IMR-90 (cell line): ENCODE measurements around the gene NACC2. TPM values are rescaled to one million over a fixed set of nuclear protein-coding genes. Genes with fewer than 3 reads are reported as not detected.

Experiments
- BHLHE40 ChIP-seq: fragments of 150-350 bp; IDR thresholded peaks from 2 replicates; pipeline ENCODE4 v1.6.1; 2016; ENCODE audit warnings: mild to moderate bottlenecking, low read depth, low read length
- ELK1 ChIP-seq: fragments of 150-350 bp; IDR thresholded peaks from 2 replicates; pipeline ENCODE4 v1.6.1; 2016; ENCODE audit warnings: low read depth, mild to moderate bottlenecking, low read length, moderate library complexity, borderline replicate concordance
- polyA plus RNA-seq, 3 experiments: library from polyadenylated mRNA; depleted of rRNA; stranded (reverse); fragments of >200 nt; gene quantifications; 2 replicates each; pipeline ENCODE4 v1.2.3, GENCODE V29; 2012; ENCODE audit warnings: low replicate concordance in 1 of 3
- total RNA-seq: library from RNA; depleted of rRNA; stranded (reverse); fragments of >200 nt; gene quantifications from 2 replicates; pipeline ENCODE4 v1.2.3, GENCODE V29; 2012

NACC2 gene
- total and polyA plus RNA-seq, 2 of the 4 experiments (the other 2 are of a cell fraction) = 7.9 to 19.0 TPM

DNA sequence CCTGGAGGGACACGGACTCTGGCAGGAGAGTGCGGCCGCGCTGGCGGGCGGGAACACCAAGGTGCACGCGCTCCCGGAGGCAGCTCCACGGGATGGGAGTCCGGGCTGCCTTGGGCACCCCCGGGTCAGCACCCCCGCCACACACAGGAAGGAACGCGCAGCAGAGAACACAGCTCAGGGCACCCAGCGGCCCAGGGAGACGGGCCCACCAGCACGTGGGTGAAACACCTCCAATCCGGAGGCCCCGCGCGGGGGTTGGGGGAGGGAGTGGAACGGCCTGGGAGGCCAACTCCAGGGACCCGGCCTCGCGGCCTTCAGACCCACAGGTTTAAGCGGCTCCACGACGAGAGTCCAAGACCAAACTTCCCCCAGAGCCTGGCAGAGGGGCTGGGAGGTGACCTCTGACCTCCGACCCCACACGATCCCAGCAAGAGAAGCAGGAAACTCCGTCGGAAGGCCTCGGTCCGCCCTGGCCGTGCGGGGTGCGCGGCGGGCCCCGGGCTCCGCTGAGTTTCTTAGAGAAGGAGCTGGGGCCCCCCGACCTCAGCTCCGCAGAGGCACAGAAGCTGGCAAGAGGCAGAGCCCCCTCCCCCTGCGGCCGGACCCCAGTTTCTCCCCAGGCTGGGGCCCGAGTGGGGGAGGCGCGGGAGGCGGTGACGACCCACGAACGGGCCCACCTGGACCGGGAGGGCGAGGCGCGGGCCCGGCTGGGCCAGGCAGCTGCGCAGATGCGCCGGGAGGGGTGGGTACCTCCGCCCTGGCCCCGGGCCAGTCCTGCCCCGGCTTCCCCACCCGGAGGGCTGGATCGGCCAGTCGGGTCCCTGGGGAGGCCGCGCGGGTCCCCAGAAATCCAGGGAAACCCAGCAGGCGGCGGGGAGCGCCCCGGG is 851 bp downstream of the NACC2 start (continued):
- no peak for TF ChIP-seq ELK1
- no peak; the same call in 1 of the 2 replicates for TF ChIP-seq BHLHE40
